Fibroblast of skin of left quadriceps (primary cell): ENCODE data around the gene GRK7.
"Not testable (repeated sequence)": the region's sequence is repeated elsewhere in the genome, so short reads cannot be mapped to it uniquely, and the experiment has no call there.

ENCODE experiments used
- DNase-seq, 2 experiments: peaks; one replicate each; pipeline ENCODE4 v3.0.0-alpha.2; 2013; ENCODE audit warnings: low read depth in 2 of 2

Gene GRK7

DNA sequence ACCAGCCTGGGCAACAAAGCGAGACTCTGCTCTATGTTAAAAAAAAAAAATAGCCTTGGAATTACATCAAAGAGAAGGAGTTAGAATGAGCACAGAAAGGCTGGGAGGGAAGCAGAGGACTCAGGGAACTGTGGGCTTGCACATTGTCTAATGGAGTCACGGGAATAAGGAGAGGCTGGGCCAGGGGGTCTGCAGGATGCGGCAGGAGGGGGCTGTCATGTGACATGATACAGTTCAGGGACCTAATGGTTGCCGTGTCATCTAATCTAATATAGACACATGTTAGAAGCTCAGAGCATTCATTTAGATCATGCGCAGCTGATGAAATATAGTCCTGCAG lies 32.5 kb downstream of the GRK7 start:
- no peak for DNase-seq

GRCh38 chr3:141796081-141796888 lies 33.1 kb downstream of the GRK7 start:
- DNase-seq = peak; percentile 45 to 51

DNA sequence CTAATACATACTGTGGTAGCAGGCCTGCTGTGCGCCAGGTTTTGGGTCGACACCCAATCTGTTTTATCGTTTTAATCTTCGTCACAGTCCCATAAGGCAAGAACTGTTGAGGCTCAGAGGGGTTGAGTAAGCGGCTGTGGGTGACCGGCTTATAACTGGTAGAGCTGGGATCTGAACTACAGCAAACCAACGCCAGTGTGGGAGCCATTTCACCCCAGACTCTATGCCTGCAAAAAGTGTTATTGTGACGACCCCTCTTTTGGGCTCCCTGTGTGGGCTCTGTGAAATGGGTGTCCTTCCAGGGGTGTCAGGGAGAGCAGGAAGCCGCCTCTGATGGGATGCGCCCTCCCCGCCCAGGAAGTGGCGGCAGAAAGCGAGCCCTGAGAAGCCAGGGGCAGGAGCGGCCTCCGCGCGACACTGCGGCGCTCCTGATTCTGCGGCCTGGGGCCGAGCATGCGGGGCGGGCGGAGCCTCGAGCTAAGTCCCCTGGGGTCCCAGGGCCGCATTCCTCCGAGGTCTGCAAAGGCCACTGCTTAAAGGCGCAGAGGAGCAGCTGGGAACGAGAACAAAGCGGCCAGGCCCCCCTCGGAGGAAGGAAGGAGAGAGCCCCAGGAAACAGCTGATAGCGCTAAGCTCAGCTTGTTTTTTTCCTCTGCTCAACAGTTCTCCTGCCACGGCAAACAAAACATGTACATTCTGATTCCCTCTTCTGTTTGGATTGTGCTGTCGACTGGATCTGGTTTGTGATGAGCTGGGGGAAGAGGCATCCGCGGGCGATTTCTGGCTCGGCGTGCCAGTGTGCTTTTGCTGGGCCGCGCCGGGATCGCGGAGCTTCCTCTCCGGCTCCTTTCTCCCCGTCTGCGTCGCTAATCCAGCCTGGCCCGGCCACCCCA lies 33.9 kb downstream of the GRK7 start:
- DNase-seq = peak; percentile 10 to 12

DNA sequence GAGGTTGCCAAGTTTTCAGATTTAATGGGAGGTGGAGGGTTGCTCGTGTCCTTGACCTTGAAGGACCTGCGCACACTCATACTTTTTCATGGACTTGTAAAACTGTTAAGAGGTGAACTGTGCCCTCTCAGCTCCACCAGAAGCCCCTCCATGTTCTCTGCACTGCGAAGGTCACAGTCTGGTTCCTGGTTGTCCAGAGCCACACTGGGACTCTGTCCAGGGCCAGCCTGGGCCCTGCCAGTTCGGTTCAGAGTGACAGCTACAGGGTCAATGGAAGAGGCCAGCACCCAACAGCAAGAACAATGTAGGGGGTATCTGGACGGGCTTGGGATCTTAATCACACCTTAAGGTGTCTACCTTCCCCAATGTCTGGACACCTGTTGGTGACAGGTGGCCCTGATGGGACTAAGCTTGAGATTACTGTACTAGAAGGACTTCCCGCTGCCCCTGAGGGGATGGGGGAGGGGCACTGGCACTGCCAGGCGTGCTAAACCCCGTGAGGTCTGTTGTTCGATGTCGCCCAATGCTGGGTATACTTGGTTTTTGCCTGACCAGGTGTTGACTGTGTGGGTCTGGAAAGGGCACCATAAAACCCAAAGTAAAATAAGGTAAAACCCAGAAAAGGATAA lies 34.7 kb downstream of the GRK7 start:
- DNase-seq = no peak

DNA sequence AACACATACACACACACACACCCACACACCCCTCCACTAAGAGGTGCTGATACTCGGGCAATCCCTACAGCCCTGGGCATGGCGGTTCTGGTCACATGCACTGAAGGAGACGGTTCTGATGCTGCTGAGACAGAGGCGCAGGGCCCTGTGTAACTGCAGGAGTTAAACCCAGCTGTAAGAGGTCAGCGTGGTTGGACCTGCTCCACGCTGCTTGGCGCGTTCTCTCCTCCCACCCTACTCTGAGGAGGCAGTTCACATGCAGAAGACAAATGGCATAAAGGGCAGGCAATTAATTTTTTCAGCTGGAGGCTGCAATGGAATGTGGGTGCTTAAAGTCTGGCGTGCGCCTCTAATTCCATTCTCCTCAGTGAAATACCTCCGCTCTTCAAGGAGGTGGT lies 35.2 kb downstream of the GRK7 start:
- no peak for DNase-seq

GRCh38 chr3:141802316-141803077 lies 39.3 kb downstream of the GRK7 start:
- no peak for DNase-seq

DNA sequence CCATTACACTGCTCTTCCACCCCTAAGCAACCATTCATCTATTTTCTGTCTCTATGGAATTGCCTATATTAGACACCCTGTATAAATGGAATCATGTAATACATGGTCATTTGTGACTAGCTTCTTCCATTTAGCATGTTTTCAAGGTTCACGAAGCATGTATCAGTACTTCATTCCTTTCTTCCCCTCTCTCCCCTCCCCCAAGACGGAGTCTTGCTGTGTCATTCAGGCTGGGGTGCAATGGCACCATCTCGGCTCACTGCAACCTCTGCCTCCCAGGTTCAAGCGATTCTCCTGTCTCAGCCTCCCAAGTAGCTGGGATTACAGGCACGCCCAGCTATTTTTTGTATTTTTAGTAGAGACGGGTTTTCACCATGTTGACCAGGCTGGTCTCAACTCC lies 40.3 kb downstream of the GRK7 start:
- not testable (repeated sequence) for DNase-seq

GRCh38 chr3:141804447-141804777 lies 41.2 kb downstream of the GRK7 start:
- no peak for DNase-seq

- DNase-seq = no peak
Observed at GRCh38 chr3:141804778-141805639, 41.8 kb downstream of the GRK7 start.

GRCh38 chr3:141807277-141808033 lies 44.2 kb downstream of the GRK7 start:
- DNase-seq = no peak

DNA sequence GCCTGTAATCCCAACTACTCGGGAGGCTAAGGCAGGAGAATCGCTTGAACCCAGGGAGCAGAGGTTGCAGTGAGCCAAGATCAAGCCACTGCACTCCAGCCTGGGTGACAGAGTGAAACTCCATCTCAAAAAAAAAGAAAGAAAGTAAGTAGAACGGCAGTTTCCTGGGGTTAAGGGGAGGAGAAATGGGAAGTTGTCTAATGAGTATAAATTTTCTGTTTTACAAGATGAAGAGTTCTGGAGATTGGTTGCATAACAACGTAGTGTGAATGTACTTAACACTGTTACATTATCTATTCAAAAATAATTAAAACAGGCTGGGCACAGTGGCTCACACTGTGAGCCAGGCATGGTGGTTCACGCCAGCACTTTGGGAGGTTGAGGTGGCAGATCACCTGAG lies 45.4 kb downstream of the GRK7 start:
- no peak for DNase-seq

DNA sequence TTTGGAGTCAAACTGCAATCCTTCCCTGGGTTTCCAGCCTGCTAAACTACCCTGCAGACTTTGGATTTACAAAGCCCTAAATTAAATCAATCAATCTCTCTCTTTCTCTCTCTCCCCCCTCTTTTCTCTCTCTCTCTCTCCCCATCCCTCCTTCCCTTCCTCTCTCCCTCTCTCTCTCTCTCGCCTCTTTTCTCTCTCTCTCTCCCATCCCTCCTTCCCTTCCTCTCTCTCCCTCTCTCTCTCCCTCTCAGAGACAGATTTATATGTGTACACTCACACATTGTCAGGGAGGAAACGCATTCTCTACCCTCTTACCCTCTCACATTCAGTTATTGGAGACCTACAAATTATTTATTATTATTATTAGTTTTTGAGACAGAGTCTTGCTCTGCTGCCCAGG lies 47.0 kb downstream of the GRK7 start:
- DNase-seq = no peak

DNA sequence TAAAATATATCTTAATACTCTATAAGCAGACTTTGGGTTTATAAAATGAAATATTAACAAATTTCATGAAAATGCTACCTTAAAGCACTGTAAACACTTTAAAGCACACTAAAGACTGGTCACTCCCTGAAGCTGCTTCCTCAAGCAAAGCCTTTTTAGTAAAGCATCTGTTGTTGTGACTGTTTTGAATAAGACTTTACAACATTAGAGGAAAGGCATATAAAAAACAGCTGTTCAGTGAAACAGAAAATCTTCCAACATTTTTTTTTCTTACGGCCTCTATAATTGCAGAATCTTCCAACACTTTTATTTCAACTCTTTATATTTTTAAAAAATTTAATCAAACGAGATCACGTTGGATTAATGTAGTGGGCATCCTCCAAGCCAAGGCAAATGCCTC lies 48.1 kb downstream of the GRK7 start:
- no peak for DNase-seq

DNA sequence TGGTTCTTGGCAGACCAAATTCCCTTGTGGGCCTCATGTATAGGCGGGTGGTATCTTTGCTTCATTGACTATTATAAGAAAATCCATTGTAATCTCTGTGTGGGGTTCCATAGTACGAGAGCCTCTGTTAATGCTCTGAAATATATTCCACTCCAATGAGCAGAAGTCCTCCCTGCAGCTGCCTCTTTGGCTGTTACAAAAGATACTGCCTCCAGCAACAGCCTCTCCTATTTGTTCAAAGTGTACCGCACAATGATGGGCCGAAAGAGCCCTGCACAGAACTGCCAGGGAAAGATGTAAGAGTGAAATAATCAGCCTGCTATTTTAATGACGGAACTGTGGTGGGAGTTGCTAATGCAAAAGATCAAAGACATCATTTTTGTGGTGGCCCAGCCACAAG lies 48.9 kb downstream of the GRK7 start:
- no peak for DNase-seq

- no peak for DNase-seq
Observed at GRCh38 chr3:141812586-141812985, 49.4 kb downstream of the GRK7 start.
